Activated CD4-positive, alpha-beta T cell treated with anti-CD3 and anti-CD28 coated beads for 1 hour (primary cell): Measurements from ENCODE around the gene DAZAP1.

Source experiments
- DNase-seq: peaks from one replicate; pipeline ENCODE4 v3.0.0-alpha.2; 2020

DAZAP1 gene

GRCh38 chr19:1445932-1446712 is 38.7 kb downstream of the DAZAP1 start:
- no peak for DNase-seq

GRCh38 chr19:1446713-1447481 is 39.5 kb downstream of the DAZAP1 start:
- DNase-seq: no peak

- no peak for DNase-seq
Measured at GRCh38 chr19:1447504-1447903, 40.1 kb downstream of the DAZAP1 start.

GRCh38 chr19:1447944-1448343 is 40.6 kb downstream of the DAZAP1 start:
- DNase-seq: no peak

GRCh38 chr19:1449467-1450442 is 42.4 kb downstream of the DAZAP1 start, which contains the start of gene APC2:
APC2 (plus strand) TSS chr19:1450121; CDS start chr19:1453002, 2,881 bp downstream.
- no peak for DNase-seq

- DNase-seq: no peak
Measured at GRCh38 chr19:1450735-1451731, 43.6 kb downstream of the DAZAP1 start.

- DNase-seq: no peak
Measured at GRCh38 chr19:1451916-1452801, 44.8 kb downstream of the DAZAP1 start.

- no peak for DNase-seq
Measured at GRCh38 chr19:1452802-1453524, 45.6 kb downstream of the DAZAP1 start.

GRCh38 chr19:1453525-1454364 is 46.4 kb downstream of the DAZAP1 start:
- no peak for DNase-seq

- DNase-seq: no peak
Measured at GRCh38 chr19:1455002-1455335, 47.6 kb downstream of the DAZAP1 start.

GRCh38 chr19:1455336-1456120 is 48.1 kb downstream of the DAZAP1 start:
- DNase-seq: no peak

GRCh38 chr19:1456121-1456900 is 48.9 kb downstream of the DAZAP1 start:
- DNase-seq: no peak

GRCh38 chr19:1457031-1457739 is 49.8 kb downstream of the DAZAP1 start:
- DNase-seq: no peak

- DNase-seq: no peak
Measured at GRCh38 chr19:1457892-1458291, 50.5 kb downstream of the DAZAP1 start.

GRCh38 chr19:1459479-1459878 is 52.1 kb downstream of the DAZAP1 start:
- no peak for DNase-seq
